K562 (cell line): ENCODE results near the gene CLCN4. TPM values are rescaled to one million over a fixed set of nuclear protein-coding genes. Genes with fewer than 3 reads are reported as not detected.
A peak's percentile ranks its signal among the peaks of the same experiment; 100 is the strongest.

Experiments
- AFF1 ChIP-seq, 2 experiments: fragments of 450-650 bp; IDR thresholded peaks; 2 replicates each; pipeline ENCODE4 v1.6.1; 2018; ENCODE audit warnings: mild to moderate bottlenecking in 2 of 2, low read depth in 1 of 2; ENCODE audit not compliant: partially characterized antibody in 2 of 2
- ARHGAP35 ChIP-seq: fragments of 450-650 bp; IDR thresholded peaks from 2 replicates; pipeline ENCODE4 v1.6.1; 2018; ENCODE audit not compliant: partially characterized antibody
- BRD4 ChIP-seq: fragments of 200-600 bp; sonication (generic); IDR thresholded peaks from 2 replicates; pipeline ENCODE4 v1.6.1; 2017; ENCODE audit warnings: inconsistent platforms
- BRF2 ChIP-seq: IDR thresholded peaks from 3 replicates; pipeline ENCODE4 v1.6.1; 2011; ENCODE audit warnings: borderline replicate concordance, mild to moderate bottlenecking; ENCODE audit not compliant: insufficient read length, insufficient read depth
- CBX8 ChIP-seq: fragments of 200-600 bp; sonication (generic); IDR thresholded peaks from 2 replicates; pipeline ENCODE4 v1.6.1; 2012; ENCODE audit warnings: borderline replicate concordance, mixed run types, low read depth, mild to moderate bottlenecking, moderate library complexity, mixed read lengths, low read length, control low read depth, inconsistent platforms; ENCODE audit not compliant: poor library complexity, severe bottlenecking; ENCODE audit errors: extremely low read depth
- CGGBP1 ChIP-seq: fragments of 250-450 bp; sonication (Bioruptor Pico); IDR thresholded peaks from 2 replicates; pipeline ENCODE4 v1.9.0; 2021; ENCODE audit warnings: mild to moderate bottlenecking
- FOXJ2 ChIP-seq: fragments of 200-800 bp; sonication (Bioruptor generic); IDR thresholded peaks from 2 replicates; pipeline ENCODE4 v1.6.1; 2016; ENCODE audit warnings: missing genetic modification characterization, missing compliant biosample characterization
- FOXK1 ChIP-seq: sonication (generic); formaldehyde crosslinking; IDR thresholded peaks from 2 replicates; pipeline ENCODE4 v1.8.0; 2022; ENCODE audit warnings: missing genetic modification reagents, mild to moderate bottlenecking, borderline replicate concordance
- FOXM1 ChIP-seq, 2 experiments: fragments of 450-650 bp in 1 of 2; sonication (generic) in 1 of 2; formaldehyde crosslinking in 1 of 2; IDR thresholded peaks; 2 replicates each; pipeline versions ENCODE4 v1.6.1 to v1.9.0; 2017 to 2022; ENCODE audit warnings: low read depth in 2 of 2, mild to moderate bottlenecking in 2 of 2, missing genetic modification reagents in 1 of 2, moderate library complexity in 1 of 2
- HCFC1 ChIP-seq: IDR thresholded peaks from 2 replicates; pipeline ENCODE4 v1.6.1; 2012; ENCODE audit warnings: low read depth, low read length, improper control_type of control experiment
- MTA3 ChIP-seq: fragments of 450-650 bp; formaldehyde crosslinking; IDR thresholded peaks from 2 replicates; pipeline ENCODE4 v1.6.1; 2017; ENCODE audit warnings: mild to moderate bottlenecking, borderline replicate concordance
- MYNN ChIP-seq, 2 experiments: sonication (generic); formaldehyde crosslinking in 1 of 2; IDR thresholded peaks; 2 replicates each; pipeline versions ENCODE4 v1.5.0 to v1.6.1; 2016 to 2020; ENCODE audit warnings: antibody characterized with exemption in 1 of 2, missing genetic modification reagents in 1 of 2
- NFE2L1 ChIP-seq: fragments of 450-650 bp; IDR thresholded peaks from 2 replicates; pipeline ENCODE4 v1.6.1; 2016; ENCODE audit warnings: missing genetic modification characterization, low read depth, mild to moderate bottlenecking, missing compliant biosample characterization, moderate library complexity, borderline replicate concordance
- TAL1 ChIP-seq: fragments of 450-650 bp; IDR thresholded peaks from 2 replicates; pipeline ENCODE4 v1.6.1; 2016; ENCODE audit warnings: mild to moderate bottlenecking
- TFE3 ChIP-seq: fragments of 450-650 bp; formaldehyde crosslinking; IDR thresholded peaks from 2 replicates; pipeline ENCODE4 v1.4.0; 2020; ENCODE audit warnings: mild to moderate bottlenecking, mixed read lengths
- TRIM28 ChIP-seq: fragments of 450-650 bp; IDR thresholded peaks from 2 replicates; pipeline ENCODE4 v1.6.1; 2017
- ZNF12 ChIP-seq: sonication (generic); formaldehyde crosslinking; IDR thresholded peaks from 2 replicates; pipeline ENCODE4 v1.4.0; 2020; ENCODE audit warnings: mild to moderate bottlenecking, missing genetic modification reagents
- ZNF175 ChIP-seq: fragments of 200-800 bp; sonication (Bioruptor generic); IDR thresholded peaks from 2 replicates; pipeline ENCODE4 v1.6.1; 2016; ENCODE audit warnings: low read depth, mild to moderate bottlenecking, missing genetic modification characterization, missing compliant biosample characterization
- polyA plus RNA-seq, 8 experiments: library from polyadenylated mRNA; depleted of rRNA in 4 of 8; stranded (reverse) in 5 of 8; unstranded in 3 of 8; fragments of >200 nt; fragmentation: Nextera tagmentation in 2 of 8; fragmentation: Illumina TruSeq in 1 of 8; extraction: Ambion mirVana in 2 of 8; extraction: Trizol in 1 of 8; gene quantifications; 2 replicates each; pipeline versions ENCODE4 v1.2.1 to v1.2.3, GENCODE V29; 2011 to 2014; ENCODE audit warnings: inconsistent platforms in 1 of 8, missing spikeins in 1 of 8
- total RNA-seq, 7 experiments: library from RNA; depleted of rRNA in 6 of 7; stranded (reverse); fragments of >200 nt in 6 of 7; fragmentation: Illumina TruSeq in 2 of 7; extraction: Trizol in 2 of 7; gene quantifications; 2 replicates each; pipeline versions ENCODE4 v1.2.1 to v1.2.3, GENCODE V29; 2011 to 2021; ENCODE audit warnings: low replicate concordance in 1 of 7

CLCN4 gene
- total and polyA plus RNA-seq, 9 of the 15 experiments (the other 6 are each of a cell fraction or from before 2014, with no cell fraction given): 0.03 to 0.24 (median 0.10) TPM; not detected in 1

GRCh38 chrX:10178866-10179463, 22.2 kb downstream of the CLCN4 start (continued):
- no peak for TF ChIP-seq TRIM28
- TF ChIP-seq CGGBP1 (CRISPR knock-in tag): no peak
- peak in 1 of 2 experiments; percentile 25 for TF ChIP-seq AFF1 (IDR thresholded peaks at IDR 0.05; ENCODE audit: low read depth in 1 of 2, partially characterized antibody in 2 of 2)
- TF ChIP-seq FOXK1 (CRISPR knock-in tag): no peak
- peak; percentile 93 for TF ChIP-seq TAL1
- peak; percentile 56; the same call in 1 of the 2 replicates for TF ChIP-seq ZNF175 (CRISPR knock-in tag)
- TF ChIP-seq MTA3: no peak
- TF ChIP-seq HCFC1: no peak
- 0 out of 2 replicates have a peak, but pooled peaks have one; percentile 37 for TF ChIP-seq FOXJ2 (tag)
- TF ChIP-seq MYNN (IDR thresholded peaks at IDR 0.05): 0 out of 2 replicates have a peak, but pooled peaks have one; percentile 52
- no peak for TF ChIP-seq MYNN (CRISPR knock-in tag; IDR thresholded peaks at IDR 0.05)
- no peak for TF ChIP-seq TFE3 (CRISPR knock-in tag)
- TF ChIP-seq NFE2L1 (tag): no peak
- no peak for TF ChIP-seq BRF2
- no peak for TF ChIP-seq BRD4
- no peak for TF ChIP-seq CBX8
- peak; percentile 77 for TF ChIP-seq FOXM1 (IDR thresholded peaks at IDR 0.05; ENCODE audit: low read depth)
- no peak for TF ChIP-seq FOXM1 (CRISPR knock-in tag; IDR thresholded peaks at IDR 0.05; ENCODE audit: low read depth)
- no peak for TF ChIP-seq ARHGAP35
- no peak for TF ChIP-seq ZNF12 (CRISPR knock-in tag)
